K562 (cell line): Measurements from ENCODE around the gene GVQW3. TPM values are rescaled to one million over a fixed set of nuclear protein-coding genes. Genes with fewer than 3 reads are reported as not detected.
A peak's percentile ranks its signal among the peaks of the same experiment; 100 is the strongest.

Experiments used
- MEF2D ChIP-seq: conservative IDR thresholded peaks from 2 replicates; pipeline ENCODE4 v1.6.1; 2016; ENCODE audit warnings: low read depth, missing genetic modification characterization, missing compliant biosample characterization
- MYBL2 ChIP-seq, 2 experiments: fragments of 450-650 bp in 1 of 2; sonication (generic) in 1 of 2; formaldehyde crosslinking in 1 of 2; IDR thresholded peaks; 2 replicates each; pipeline versions ENCODE4 v1.6.1 to v1.8.1; 2017 to 2022; ENCODE audit warnings: borderline replicate concordance in 1 of 2, inconsistent platforms in 1 of 2, low read depth in 1 of 2, mild to moderate bottlenecking in 1 of 2, missing genetic modification reagents in 1 of 2, moderate library complexity in 1 of 2
- NFE2 ChIP-seq: IDR thresholded peaks from 2 replicates; pipeline ENCODE4 v1.6.1; 2014; ENCODE audit warnings: antibody characterized with exemption, low read depth
- RBFOX2 ChIP-seq: fragments of 200-400 bp; formaldehyde crosslinking; IDR thresholded peaks from 2 replicates; pipeline ENCODE4 v1.6.1; 2017; ENCODE audit warnings: low read depth, mild to moderate bottlenecking, low read length, moderate library complexity
- SRSF7 ChIP-seq: fragments of 200-400 bp; formaldehyde crosslinking; optimal IDR thresholded peaks from 2 replicates; pipeline ENCODE3; 2017; ENCODE audit warnings: mild to moderate bottlenecking, low read depth, low read length
- polyA plus RNA-seq, 8 experiments: library from polyadenylated mRNA; depleted of rRNA in 4 of 8; stranded (reverse) in 5 of 8; unstranded in 3 of 8; fragments of >200 nt; fragmentation: Nextera tagmentation in 2 of 8; fragmentation: Illumina TruSeq in 1 of 8; extraction: Ambion mirVana in 2 of 8; extraction: Trizol in 1 of 8; gene quantifications; 2 replicates each; pipeline versions ENCODE4 v1.2.1 to v1.2.3, GENCODE V29; 2011 to 2014; ENCODE audit warnings: inconsistent platforms in 1 of 8, missing spikeins in 1 of 8
- total RNA-seq, 7 experiments: library from RNA; depleted of rRNA in 6 of 7; stranded (reverse); fragments of >200 nt in 6 of 7; fragmentation: Illumina TruSeq in 2 of 7; extraction: Trizol in 2 of 7; gene quantifications; 2 replicates each; pipeline versions ENCODE4 v1.2.1 to v1.2.3, GENCODE V29; 2011 to 2021; ENCODE audit warnings: low replicate concordance in 1 of 7
- TF ChIP-seq, protein P1 (sequence below): fragments of 450-650 bp; IDR thresholded peaks from 2 replicates; pipeline ENCODE4 v1.6.1; 2018; ENCODE audit warnings: mild to moderate bottlenecking, low read depth; ENCODE audit not compliant: partially characterized antibody
- TF ChIP-seq, protein P2 (sequence below): fragments of 450-650 bp; IDR thresholded peaks from 2 replicates; pipeline ENCODE4 v1.6.1; 2016; ENCODE audit warnings: borderline replicate concordance
- TF ChIP-seq, protein P3 (sequence below): fragments of 200-600 bp; sonication (generic); IDR thresholded peaks from one replicate; pipeline ENCODE4 v1.6.1; 2012; ENCODE audit warnings: mild to moderate bottlenecking, low read depth, low read length, inconsistent platforms
- TF ChIP-seq, protein P4 (sequence below), 2 experiments: fragments of 450-650 bp; IDR thresholded peaks; 2 replicates each; pipeline ENCODE4 v1.6.1; 2016

Gene GVQW3
- total and polyA plus RNA-seq, 9 of the 15 experiments (the other 6 are each of a cell fraction or from before 2014, with no cell fraction given): 0.66 to 5.7 (median 2.1) TPM

DNA sequence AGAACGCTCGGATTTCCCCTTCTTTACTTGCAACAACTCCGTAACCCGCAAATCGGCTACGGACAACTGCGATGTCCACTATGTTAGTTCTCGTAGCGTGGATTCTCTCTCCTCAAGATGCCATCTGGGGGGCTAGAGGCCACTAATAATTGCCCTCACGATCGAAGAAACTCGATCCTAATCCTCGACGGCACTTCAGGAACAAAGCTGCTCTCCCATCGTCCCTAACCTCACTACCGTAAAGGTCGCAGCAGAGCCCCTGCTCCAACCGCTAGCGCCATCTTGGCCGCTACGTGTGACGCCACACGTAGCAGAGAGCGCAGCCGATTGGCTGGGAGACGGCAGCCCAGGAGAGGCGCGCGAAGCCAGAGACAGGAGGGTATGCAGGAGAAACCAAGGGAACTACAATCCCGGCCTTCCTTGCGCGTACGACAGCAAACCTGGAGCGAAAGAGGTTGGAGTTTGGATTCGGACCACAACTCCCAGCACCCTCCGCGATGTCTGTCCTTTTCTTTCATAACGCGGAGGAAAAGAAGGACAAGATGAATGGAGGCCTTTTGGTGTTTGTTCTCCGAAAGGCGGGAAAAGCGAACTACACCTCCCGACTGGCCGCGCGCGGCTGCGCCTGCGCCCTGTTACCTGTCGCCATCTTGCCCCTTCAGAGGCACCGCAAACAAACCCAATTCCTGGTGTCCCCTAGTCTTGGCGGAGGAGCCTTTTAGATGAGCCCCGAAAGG lies 63.4 kb downstream of the GVQW3 start, which contains the start of gene EMSY (continued):
- TF ChIP-seq, protein P1, sequence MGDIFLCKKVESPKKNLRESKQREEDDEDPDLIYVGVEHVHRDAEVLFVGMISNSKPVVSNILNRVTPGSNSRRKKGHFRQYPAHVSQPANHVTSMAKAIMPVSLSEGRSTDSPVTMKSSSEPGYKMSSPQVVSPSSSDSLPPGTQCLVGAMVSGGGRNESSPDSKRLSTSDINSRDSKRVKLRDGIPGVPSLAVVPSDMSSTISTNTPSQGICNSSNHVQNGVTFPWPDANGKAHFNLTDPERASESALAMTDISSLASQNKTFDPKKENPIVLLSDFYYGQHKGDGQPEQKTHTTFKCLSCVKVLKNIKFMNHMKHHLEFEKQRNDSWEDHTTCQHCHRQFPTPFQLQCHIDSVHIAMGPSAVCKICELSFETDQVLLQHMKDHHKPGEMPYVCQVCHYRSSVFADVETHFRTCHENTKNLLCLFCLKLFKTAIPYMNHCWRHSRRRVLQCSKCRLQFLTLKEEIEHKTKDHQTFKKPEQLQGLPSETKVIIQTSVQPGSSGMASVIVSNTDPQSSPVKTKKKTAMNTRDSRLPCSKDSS: no peak
- TF ChIP-seq MYBL2 (IDR thresholded peaks at IDR 0.05; ENCODE audit: low read depth) (no peak), MYBL2 (CRISPR knock-in tag; IDR thresholded peaks at IDR 0.05; ENCODE audit: borderline replicate concordance) (no peak), MEF2D (tag) (0 out of 2 replicates have a peak, but pooled peaks have one; percentile 21), RBFOX2 (peak; percentile 87), SRSF7 (no peak), NFE2 (no peak)
- TF ChIP-seq, protein P2, sequence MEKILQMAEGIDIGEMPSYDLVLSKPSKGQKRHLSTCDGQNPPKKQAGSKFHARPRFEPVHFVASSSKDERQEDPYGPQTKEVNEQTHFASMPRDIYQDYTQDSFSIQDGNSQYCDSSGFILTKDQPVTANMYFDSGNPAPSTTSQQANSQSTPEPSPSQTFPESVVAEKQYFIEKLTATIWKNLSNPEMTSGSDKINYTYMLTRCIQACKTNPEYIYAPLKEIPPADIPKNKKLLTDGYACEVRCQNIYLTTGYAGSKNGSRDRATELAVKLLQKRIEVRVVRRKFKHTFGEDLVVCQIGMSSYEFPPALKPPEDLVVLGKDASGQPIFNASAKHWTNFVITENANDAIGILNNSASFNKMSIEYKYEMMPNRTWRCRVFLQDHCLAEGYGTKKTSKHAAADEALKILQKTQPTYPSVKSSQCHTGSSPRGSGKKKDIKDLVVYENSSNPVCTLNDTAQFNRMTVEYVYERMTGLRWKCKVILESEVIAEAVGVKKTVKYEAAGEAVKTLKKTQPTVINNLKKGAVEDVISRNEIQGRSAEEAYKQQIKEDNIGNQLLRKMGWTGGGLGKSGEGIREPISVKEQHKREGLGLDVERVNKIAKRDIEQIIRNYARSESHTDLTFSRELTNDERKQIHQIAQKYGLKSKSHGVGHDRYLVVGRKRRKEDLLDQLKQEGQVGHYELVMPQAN: peak; percentile 87; the same call in 1 of the 2 replicates
- TF ChIP-seq, protein P3, sequence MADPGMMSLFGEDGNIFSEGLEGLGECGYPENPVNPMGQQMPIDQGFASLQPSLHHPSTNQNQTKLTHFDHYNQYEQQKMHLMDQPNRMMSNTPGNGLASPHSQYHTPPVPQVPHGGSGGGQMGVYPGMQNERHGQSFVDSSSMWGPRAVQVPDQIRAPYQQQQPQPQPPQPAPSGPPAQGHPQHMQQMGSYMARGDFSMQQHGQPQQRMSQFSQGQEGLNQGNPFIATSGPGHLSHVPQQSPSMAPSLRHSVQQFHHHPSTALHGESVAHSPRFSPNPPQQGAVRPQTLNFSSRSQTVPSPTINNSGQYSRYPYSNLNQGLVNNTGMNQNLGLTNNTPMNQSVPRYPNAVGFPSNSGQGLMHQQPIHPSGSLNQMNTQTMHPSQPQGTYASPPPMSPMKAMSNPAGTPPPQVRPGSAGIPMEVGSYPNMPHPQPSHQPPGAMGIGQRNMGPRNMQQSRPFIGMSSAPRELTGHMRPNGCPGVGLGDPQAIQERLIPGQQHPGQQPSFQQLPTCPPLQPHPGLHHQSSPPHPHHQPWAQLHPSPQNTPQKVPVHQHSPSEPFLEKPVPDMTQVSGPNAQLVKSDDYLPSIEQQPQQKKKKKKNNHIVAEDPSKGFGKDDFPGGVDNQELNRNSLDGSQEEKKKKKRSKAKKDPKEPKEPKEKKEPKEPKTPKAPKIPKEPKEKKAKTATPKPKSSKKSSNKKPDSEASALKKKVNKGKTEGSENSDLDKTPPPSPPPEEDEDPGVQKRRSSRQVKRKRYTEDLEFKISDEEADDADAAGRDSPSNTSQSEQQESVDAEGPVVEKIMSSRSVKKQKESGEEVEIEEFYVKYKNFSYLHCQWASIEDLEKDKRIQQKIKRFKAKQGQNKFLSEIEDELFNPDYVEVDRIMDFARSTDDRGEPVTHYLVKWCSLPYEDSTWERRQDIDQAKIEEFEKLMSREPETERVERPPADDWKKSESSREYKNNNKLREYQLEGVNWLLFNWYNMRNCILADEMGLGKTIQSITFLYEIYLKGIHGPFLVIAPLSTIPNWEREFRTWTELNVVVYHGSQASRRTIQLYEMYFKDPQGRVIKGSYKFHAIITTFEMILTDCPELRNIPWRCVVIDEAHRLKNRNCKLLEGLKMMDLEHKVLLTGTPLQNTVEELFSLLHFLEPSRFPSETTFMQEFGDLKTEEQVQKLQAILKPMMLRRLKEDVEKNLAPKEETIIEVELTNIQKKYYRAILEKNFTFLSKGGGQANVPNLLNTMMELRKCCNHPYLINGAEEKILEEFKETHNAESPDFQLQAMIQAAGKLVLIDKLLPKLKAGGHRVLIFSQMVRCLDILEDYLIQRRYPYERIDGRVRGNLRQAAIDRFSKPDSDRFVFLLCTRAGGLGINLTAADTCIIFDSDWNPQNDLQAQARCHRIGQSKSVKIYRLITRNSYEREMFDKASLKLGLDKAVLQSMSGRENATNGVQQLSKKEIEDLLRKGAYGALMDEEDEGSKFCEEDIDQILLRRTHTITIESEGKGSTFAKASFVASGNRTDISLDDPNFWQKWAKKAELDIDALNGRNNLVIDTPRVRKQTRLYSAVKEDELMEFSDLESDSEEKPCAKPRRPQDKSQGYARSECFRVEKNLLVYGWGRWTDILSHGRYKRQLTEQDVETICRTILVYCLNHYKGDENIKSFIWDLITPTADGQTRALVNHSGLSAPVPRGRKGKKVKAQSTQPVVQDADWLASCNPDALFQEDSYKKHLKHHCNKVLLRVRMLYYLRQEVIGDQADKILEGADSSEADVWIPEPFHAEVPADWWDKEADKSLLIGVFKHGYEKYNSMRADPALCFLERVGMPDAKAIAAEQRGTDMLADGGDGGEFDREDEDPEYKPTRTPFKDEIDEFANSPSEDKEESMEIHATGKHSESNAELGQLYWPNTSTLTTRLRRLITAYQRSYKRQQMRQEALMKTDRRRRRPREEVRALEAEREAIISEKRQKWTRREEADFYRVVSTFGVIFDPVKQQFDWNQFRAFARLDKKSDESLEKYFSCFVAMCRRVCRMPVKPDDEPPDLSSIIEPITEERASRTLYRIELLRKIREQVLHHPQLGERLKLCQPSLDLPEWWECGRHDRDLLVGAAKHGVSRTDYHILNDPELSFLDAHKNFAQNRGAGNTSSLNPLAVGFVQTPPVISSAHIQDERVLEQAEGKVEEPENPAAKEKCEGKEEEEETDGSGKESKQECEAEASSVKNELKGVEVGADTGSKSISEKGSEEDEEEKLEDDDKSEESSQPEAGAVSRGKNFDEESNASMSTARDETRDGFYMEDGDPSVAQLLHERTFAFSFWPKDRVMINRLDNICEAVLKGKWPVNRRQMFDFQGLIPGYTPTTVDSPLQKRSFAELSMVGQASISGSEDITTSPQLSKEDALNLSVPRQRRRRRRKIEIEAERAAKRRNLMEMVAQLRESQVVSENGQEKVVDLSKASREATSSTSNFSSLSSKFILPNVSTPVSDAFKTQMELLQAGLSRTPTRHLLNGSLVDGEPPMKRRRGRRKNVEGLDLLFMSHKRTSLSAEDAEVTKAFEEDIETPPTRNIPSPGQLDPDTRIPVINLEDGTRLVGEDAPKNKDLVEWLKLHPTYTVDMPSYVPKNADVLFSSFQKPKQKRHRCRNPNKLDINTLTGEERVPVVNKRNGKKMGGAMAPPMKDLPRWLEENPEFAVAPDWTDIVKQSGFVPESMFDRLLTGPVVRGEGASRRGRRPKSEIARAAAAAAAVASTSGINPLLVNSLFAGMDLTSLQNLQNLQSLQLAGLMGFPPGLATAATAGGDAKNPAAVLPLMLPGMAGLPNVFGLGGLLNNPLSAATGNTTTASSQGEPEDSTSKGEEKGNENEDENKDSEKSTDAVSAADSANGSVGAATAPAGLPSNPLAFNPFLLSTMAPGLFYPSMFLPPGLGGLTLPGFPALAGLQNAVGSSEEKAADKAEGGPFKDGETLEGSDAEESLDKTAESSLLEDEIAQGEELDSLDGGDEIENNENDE: no peak
- TF ChIP-seq, protein P4, sequence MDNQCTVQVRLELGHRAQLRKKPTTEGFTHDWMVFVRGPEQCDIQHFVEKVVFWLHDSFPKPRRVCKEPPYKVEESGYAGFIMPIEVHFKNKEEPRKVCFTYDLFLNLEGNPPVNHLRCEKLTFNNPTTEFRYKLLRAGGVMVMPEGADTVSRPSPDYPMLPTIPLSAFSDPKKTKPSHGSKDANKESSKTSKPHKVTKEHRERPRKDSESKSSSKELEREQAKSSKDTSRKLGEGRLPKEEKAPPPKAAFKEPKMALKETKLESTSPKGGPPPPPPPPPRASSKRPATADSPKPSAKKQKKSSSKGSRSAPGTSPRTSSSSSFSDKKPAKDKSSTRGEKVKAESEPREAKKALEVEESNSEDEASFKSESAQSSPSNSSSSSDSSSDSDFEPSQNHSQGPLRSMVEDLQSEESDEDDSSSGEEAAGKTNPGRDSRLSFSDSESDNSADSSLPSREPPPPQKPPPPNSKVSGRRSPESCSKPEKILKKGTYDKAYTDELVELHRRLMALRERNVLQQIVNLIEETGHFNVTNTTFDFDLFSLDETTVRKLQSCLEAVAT (IDR thresholded peaks at IDR 0.05): peak in 1 of 2 experiments; percentile 89; a peak in 2 of 4 replicates
